MM.1S (cell line): ENCODE results near the gene ABCA1.

Experiments used
- EZH2 ChIP-seq: fragments of 300-600 bp; sonication (generic); optimal IDR thresholded peaks from 2 replicates; pipeline ENCODE3; 2017; ENCODE audit warnings: low read depth, mild to moderate bottlenecking, antibody characterized with exemption, low read length, mixed read lengths
- EZH2phosphoT487 ChIP-seq: fragments of 300-600 bp; sonication (generic); IDR thresholded peaks from 2 replicates; pipeline ENCODE4 v1.6.1; 2018; ENCODE audit warnings: antibody characterized with exemption, low read length
- TF ChIP-seq, protein P1 (sequence below): fragments of 300-600 bp; sonication (generic); IDR thresholded peaks from 2 replicates; pipeline ENCODE4 v1.5.1; 2016; ENCODE audit warnings: antibody characterized with exemption, low read length, mixed read lengths

DNA sequence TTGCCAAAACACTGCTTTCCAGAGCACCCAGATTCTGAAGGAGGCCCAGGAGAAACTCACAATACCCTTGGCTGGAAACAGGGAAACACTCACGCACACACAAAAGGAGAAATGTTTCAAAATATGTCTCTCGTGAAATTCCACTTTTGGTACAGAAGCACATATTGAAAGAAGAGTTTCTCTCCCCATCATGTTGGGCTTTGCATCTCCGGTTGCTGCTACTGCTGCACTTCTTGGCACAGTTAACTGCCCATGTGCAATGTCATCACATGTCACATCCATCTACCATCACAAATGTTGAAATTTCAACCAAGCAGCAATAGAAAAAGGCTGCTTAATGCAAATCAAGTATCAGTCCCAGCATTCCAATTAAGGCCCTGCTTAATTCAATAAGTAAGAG, 72.1 kb downstream of the ABCA1 start:
- TF ChIP-seq, protein P1, sequence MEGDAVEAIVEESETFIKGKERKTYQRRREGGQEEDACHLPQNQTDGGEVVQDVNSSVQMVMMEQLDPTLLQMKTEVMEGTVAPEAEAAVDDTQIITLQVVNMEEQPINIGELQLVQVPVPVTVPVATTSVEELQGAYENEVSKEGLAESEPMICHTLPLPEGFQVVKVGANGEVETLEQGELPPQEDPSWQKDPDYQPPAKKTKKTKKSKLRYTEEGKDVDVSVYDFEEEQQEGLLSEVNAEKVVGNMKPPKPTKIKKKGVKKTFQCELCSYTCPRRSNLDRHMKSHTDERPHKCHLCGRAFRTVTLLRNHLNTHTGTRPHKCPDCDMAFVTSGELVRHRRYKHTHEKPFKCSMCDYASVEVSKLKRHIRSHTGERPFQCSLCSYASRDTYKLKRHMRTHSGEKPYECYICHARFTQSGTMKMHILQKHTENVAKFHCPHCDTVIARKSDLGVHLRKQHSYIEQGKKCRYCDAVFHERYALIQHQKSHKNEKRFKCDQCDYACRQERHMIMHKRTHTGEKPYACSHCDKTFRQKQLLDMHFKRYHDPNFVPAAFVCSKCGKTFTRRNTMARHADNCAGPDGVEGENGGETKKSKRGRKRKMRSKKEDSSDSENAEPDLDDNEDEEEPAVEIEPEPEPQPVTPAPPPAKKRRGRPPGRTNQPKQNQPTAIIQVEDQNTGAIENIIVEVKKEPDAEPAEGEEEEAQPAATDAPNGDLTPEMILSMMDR: no peak
- TF ChIP-seq EZH2 (no peak), EZH2phosphoT487 (no peak)
